GM19463 (cell line): Measurements from ENCODE around the gene NOXA1.

Experiments
- ATAC-seq: cut with Tn5 transposase; IDR thresholded peaks from one replicate; pipeline ENCODE4 v1.9.1; 2021; ENCODE audit warnings: mild to moderate bottlenecking, moderate library complexity; ENCODE audit not compliant: unreplicated experiment

The NOXA1 gene

DNA sequence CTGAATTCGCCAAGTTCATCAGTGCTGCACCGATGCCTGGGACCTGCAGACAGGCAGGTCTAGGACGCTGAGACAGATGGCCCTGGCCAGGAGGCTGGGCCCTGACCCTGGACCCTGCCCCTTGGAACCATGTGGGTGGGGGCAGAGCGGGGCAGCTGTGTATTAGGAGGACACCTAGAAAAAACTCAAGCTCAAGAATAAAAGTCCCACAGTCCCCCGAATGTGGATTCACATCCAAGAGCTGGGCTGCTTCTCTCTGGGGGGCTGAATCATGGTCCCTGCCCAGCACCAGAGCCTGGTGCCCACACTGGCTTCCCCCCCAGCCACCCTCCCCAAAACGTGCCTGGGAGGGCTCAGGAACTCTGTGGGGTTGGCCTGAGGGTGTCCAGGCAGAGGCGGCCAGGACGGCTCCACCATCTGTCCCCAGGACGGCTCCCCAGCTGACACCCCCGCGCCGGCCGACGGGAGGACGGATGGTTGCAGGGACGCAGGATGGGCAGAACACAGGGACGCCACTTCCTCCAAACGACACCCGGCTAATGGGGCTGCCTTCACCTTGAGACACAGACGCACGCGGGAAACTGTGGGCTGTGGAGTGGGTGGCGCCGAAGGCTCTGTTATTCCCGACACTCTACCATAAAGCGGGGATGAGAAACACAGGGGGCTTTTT, 35.2 kb upstream of the NOXA1 start:
- no peak for ATAC-seq

DNA sequence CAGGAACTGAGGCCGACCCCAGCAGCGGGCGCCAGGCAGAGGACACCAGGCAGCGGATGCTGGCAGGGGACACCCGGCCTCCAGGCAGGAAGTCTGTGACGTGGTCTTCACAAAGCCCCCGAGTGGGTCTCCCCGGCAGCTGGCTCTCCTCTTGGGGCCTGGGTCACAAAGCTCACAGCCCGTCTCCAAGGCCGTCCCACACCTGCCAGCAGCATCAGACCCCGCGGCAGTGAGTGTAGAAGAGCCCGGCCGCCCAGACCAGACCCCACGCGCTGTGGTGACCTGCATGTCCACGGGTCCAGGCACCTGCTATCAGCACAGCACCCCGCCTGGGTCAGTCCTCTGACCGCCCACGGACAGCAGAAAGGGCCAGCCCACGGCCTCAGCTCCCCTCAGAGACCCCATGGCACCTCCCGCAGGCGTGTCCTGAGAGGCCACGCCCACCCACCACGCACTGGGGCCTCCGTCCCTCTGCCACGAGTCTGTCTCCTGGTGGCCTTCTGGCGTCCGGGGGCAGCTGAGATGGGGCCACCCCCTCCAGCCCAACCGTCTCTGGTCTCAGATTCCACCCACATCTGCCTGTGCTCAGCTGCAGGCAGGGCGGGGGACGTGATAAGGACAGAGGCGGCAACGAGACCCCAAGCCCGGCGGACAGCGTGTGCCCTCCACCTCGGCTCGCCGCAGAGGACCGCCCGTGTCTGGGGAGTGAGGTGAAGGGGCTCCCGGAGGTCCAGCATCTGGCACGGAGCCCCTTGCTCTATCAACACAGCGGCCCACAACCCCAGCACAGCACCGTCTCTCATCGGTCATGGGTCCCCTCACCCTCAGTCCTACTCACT, 34.4 kb upstream of the NOXA1 start:
- ATAC-seq, result no peak

GRCh38 chr9:137389428-137389746, 33.8 kb upstream of the NOXA1 start:
- no peak for ATAC-seq

- no peak for ATAC-seq
Observed at GRCh38 chr9:137390553-137391410, 32.4 kb upstream of the NOXA1 start.

- no peak for ATAC-seq
Observed at GRCh38 chr9:137391411-137391754, 31.8 kb upstream of the NOXA1 start.

DNA sequence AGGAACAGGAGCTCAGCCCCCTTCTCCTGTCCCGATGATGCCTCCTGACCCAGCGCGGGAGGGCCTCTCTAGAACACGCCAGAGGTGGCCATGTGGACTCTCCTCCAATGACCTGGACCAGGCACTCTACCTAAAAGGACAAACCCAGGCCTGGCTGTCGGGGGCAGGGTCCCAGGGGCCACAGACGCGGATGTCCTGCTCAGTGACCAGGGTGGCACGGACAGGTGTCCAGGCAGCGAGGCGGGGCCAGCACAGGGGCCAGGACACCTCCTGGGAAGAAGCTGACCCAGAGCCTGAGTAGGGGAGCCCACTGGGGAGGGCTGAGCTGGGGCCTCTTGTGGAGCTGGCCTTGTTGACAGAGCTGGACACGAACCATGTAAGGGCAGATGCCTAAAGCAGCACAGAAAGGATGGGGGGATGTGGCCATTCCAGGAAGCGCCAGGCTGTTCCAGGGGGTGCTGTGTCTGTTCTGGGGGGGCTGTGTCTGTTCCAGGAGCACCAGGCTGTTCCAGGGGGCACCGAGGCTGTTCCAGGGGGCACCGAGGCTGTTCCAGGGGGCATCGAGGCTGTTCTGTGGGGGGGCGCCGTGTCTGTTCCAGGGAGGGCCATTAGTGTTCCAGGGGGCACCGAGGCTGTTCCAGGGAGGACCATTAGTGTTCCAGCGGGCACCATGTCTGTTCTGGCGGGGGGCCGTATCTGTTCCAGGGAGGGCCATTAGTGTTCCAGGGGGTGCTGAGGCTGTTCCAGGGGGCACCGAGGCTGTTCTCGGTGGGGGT, 30.8 kb upstream of the NOXA1 start:
- no peak for ATAC-seq

- ATAC-seq, result no peak
Observed at GRCh38 chr9:137393176-137394150, 29.7 kb upstream of the NOXA1 start.

DNA sequence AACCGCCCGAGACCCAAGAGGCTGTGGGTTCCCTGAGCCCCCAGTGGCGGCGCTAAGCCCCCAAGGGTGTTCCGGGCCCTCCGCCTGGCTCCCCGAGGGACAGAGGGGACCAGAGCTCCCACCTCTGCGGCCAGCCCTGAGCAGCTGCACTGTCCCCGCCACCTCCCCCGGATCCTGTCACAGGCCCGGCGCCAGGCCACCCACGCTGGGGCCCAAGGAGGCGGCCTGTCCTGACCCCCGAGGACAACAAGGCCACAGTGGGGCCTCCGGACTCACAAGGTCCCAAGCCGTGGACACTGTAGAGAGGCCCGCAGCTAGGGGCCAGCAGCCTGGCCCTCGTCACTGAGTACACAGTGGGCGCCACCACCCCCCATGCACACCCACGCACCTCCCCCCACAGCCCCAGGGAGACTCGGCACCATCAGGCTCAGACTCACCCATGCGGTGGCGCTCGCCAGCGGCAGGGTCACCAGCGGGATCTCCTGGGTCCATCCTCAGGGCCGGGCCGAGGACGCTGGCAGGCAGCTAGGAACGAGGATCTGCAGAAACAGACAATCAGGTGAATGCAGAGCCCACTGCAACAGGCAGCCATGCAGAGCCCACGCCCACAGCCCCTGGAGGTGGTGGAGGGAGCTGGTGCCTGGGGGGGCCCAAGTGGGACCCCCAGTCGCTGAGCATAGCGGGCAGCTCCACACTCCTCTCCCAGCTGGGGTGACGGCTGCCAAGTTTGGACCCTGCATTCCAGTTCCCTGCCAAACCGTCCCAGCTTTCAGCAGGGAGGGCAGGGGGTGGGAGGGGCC, 28.1 kb upstream of the NOXA1 start:
- no peak for ATAC-seq

DNA sequence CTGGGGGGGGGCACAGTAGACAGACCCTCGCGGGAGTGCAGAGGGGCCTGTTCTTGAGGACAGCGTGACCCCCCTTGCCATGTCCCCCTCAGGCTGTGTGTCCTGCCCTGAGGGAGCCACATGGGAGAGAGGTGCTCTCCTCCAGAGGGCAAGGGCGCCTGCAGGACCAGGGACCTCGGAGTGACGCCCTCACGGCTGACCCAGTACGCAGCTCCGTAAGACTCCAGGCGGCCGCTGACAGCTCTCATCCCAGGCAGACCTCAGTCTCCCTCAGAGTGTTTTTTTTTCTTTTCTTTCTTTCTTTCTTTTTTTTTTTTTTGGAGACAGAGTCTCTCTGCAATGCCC, 27.6 kb upstream of the NOXA1 start:
- ATAC-seq, result no peak

GRCh38 chr9:137396227-137396626, 27.0 kb upstream of the NOXA1 start:
- no peak for ATAC-seq

DNA sequence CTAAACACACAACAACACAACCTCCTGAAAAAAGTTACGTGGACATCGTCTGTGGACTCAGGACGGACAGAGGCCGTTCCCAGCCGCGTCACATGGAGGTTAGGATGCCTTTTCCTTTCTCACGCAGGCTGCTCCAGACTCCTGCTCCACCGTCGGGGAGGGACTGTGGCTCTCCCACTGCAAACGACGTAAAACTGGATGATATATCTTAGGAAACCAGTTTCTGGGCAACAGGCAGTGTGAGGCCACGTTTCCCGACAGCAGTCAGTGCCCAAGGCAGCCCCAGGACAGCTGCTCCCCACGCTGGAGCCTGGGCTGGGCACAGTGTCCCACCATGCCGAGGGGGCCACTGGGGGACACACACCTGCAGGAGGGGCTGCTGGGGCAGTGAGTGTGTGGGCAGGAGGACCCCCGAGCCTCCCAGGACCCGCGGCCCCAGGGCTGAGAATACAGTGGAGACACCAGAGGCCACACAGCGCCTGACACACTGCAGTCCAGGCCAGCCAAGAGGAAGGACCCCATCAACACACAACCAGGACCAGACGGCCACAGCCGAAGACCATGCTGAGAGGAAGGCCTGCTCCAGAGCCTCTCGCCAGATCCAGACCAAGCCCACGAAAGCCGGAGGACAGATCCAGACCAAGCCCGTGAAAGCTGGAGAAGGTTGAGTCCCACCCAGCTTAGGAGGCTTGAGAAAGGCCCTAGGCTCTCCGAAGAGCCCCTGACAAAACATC, 26.4 kb upstream of the NOXA1 start:
- no peak for ATAC-seq

- ATAC-seq, result no peak
Observed at GRCh38 chr9:137397675-137398423, 25.3 kb upstream of the NOXA1 start.

GRCh38 chr9:137398561-137399468, 24.4 kb upstream of the NOXA1 start:
- no peak for ATAC-seq

DNA sequence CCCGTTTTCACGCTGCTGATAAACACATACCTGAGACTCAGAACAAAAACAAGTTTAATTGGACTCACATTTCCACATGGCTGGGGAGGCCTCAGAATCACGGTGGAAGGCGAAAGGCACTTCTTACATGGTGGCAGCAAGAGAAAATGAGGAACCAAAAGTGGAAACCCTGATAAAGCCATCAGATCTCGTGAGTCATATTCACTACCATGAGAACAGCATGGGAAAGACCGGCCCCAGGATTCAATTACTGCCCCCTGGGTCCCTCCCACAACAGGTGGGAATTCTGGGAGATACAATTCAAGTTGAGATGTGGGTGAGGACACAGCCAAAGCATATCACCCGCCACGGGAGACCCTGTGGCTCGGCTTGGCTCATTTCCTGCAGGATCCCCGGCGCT, 20.4 kb upstream of the NOXA1 start:
- ATAC-seq, result no peak

DNA sequence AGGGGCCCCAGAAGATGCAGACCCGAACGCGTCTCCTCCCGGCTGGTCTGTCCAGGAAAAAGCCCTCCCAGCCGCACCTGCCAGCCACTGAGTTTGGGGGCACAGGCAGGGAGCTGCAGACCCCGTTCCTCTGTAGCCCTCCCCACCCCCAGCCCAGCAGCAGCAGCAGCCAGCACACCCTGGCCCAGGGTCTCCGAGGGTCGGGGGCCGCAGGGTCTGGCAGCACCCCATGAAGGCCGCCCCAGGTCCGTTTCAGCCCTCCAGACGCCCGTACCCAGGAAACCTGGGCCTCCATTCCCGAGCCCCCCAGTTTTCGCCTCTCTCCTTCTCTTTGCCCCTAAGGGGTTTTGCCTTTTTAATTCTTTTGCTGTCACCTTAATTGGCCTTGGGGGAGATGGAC, 19.9 kb upstream of the NOXA1 start:
- no peak for ATAC-seq

GRCh38 chr9:137404961-137405567, 18.1 kb upstream of the NOXA1 start:
- no peak for ATAC-seq
